Activated CD8-positive, alpha-beta memory T cell treated with anti-CD3 and anti-CD28 coated beads, Interleukin-2, amount 10 ng/mL, durations not matched to agents 7 days and 5 days (primary cell): ENCODE results near the gene ARHGAP18. TPM values are rescaled to one million over a fixed set of nuclear protein-coding genes. Genes with fewer than 3 reads are reported as not detected.
"Not testable (repeated sequence)": the region's sequence is repeated elsewhere in the genome, so short reads cannot be mapped to it uniquely, and the experiment has no call there.

Experiments
- ATAC-seq: fragments of 150-1000 bp; cut with Tn5 transposase; one replicate; pipeline ENCODE4 v1.10.0; 2021; ENCODE audit warnings: moderate library complexity
- CTCF ChIA-PET: fragments of 350-600 bp; sonication (Branson Sonifier 250); formaldehyde crosslinking; loops from one replicate; lab custom pipeline; 2021; ENCODE audit warnings: antibody characterized with exemption; lab: Charles Lee
- DNase-seq: peaks from one replicate; pipeline ENCODE4 v3.0.0-alpha.2; 2020
- H3K27ac Mint-ChIP-seq: one replicate; pipeline ENCODE4 v1.8.0; 2021; ENCODE audit warnings: mild to moderate bottlenecking, mixed read lengths
- H3K27me3 Mint-ChIP-seq: one replicate; pipeline ENCODE4 v1.8.0; 2021; ENCODE audit warnings: mixed read lengths
- H3K36me3 Mint-ChIP-seq: one replicate; pipeline ENCODE4 v1.8.0; 2021; ENCODE audit warnings: mild to moderate bottlenecking, mixed read lengths
- H3K4me1 Mint-ChIP-seq: one replicate; pipeline ENCODE4 v1.8.0; 2021; ENCODE audit warnings: mixed read lengths
- H3K4me3 Mint-ChIP-seq: one replicate; pipeline ENCODE4 v1.8.0; 2021; ENCODE audit warnings: mild to moderate bottlenecking, moderate library complexity, mixed read lengths
- H3K9me3 Mint-ChIP-seq: one replicate; pipeline ENCODE4 v1.8.0; 2022; ENCODE audit warnings: low read depth, mixed read lengths
- total RNA-seq, 2 experiments: library from RNA; stranded (reverse); gene quantifications; one replicate each; pipeline ENCODE4 v1.2.3, GENCODE V29; 2021

The ARHGAP18 gene
- total RNA-seq, 2 experiments from 2014 or later: 14.1 to 20.8 TPM

DNA sequence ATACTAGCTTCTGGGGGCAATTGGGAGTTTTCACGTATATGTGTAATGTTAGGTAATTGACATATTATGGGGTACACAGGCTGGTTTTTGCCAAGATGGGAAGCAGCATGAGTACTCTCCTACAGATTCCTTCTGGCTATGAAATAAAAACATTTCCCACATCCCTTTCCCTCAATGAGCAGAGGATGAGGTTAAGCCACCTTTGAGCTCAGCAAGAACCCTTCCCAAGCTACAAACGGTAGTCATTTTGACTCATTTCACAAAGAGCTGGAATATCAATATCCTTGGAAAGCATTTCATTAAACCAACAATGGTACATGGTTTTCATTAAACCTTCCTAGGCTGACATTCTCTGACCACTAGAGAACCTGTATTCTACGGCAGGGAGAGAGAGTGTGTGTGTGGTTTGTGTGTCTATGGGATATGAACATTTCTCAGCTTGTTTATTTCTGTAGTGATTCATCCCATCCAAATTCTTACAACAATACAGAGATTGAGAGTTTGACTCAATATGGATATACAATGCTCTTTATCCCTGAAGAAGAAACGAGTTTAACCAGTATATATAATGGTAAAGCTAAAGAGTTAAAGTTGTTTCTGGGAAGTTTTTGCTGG lies 119.5 kb downstream of the ARHGAP18 start:
- no peaks in the 10 kb centered on the region for H3K27me3 Mint-ChIP-seq
- ATAC-seq (no peak), DNase-seq (no peak)
- CTCF ChIA-PET: interaction anchor here (1.2 kb wide), 1 partner anchor 142 kb away, joined by 3 read pairs; no protein-coding TSS in a partner anchor
- H3K4me1 Mint-ChIP-seq: no peaks in the 10 kb centered on the region
- H3K4me3 Mint-ChIP-seq: no peak overlapping the region
- no peak overlapping the region for H3K27ac Mint-ChIP-seq
- peaks cover 2% of the 10 kb centered on the region for H3K9me3 Mint-ChIP-seq
- H3K36me3 Mint-ChIP-seq: peaks cover 24% of the 10 kb centered on the region

DNA sequence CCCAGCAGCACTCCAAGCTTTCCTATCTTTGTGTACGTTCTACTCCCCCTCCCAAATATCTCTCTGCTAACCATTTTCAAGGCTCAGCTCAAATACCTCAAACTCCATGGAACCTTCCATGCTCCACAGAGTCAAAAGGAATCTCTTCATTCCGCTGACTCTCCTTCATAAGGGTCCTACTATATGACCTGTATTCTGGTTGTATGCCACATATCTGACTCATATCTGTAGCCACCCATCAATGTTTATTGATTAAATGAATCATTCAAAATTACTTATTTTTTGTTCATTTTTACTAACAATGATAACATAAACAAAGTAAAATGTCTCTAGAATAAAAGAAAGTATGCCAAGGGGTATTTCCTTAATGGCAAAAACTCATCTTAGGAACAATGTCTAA lies 123.2 kb downstream of the ARHGAP18 start:
- CTCF ChIA-PET: no interaction called here
- Mint-ChIP-seq H3K36me3 (peaks cover 24% of the 10 kb centered on the region), H3K27me3 (no peaks in the 10 kb centered on the region), H3K9me3 (peaks cover 2% of the 10 kb centered on the region), H3K27ac (no peak overlapping the region), H3K4me1 (no peaks in the 10 kb centered on the region), H3K4me3 (no peak overlapping the region)
- DNase-seq (no peak), ATAC-seq (no peak)

DNA sequence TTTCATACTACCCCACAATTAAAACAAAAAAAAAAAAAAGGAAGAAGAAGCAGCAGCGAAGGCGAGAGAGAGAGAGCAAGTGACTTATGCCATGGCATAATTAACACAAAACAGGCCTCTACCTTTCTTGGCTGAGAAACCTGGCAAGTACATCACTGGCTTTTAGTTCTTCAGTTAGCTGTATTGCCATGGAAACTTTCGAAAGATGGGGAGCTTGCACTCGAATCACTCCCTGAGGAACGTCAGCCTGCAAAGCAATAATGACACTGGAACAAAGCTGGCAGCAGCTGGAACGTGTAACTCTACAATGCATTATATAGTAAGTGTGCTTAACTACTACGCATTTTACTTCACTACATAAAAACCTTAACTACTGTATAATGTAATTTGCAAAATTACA lies 126.1 kb downstream of the ARHGAP18 start:
- DNase-seq: no peak
- Mint-ChIP-seq H3K27ac (no peak overlapping the region), H3K27me3 (no peaks in the 10 kb centered on the region), H3K4me3 (no peak overlapping the region), H3K4me1 (no peaks in the 10 kb centered on the region), H3K36me3 (peaks cover 17% of the 10 kb centered on the region), H3K9me3 (peaks cover 2% of the 10 kb centered on the region)
- CTCF ChIA-PET: interaction anchor here (1.0 kb wide), 1 partner anchor 10 kb away, joined by 3 read pairs; no protein-coding TSS in a partner anchor
- no peak for ATAC-seq

DNA sequence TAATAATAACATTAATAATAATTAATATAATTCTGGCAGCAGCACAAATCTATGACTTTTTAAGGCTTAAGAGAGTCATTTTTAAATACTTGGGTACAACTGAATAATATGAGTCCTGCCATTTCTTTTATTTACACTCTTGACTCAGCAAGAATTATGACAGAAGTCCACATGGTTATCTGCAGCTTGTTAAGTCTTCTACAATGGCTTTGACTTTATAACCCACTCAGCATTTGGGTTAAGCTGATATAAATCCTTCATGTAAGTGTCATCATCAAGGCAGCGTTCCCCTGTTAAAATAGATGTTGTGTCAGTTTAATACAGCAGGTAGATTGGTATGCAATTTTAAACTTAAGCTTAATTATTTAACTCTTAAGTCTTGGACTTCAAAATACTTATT lies 131.7 kb downstream of the ARHGAP18 start:
- Mint-ChIP-seq H3K36me3 (peaks cover 14% of the 10 kb centered on the region), H3K27me3 (no peaks in the 10 kb centered on the region), H3K9me3 (peaks cover 4% of the 10 kb centered on the region), H3K4me3 (no peak overlapping the region), H3K27ac (no peak overlapping the region), H3K4me1 (peaks cover 4% of the 10 kb centered on the region)
- DNase-seq (no peak), ATAC-seq (no peak)
- CTCF ChIA-PET: interaction anchor here (1.2 to 1.3 kb wide), 2 partner anchors 9 to 282 kb away, joined by 3 read pairs; partner anchors contain the start of gene TMEM244

GRCh38 chr6:129577691-129578090 lies 132.3 kb downstream of the ARHGAP18 start:
- Mint-ChIP-seq H3K27ac (no peak overlapping the region), H3K9me3 (peaks cover 4% of the 10 kb centered on the region), H3K4me1 (peaks cover 4% of the 10 kb centered on the region), H3K4me3 (no peak overlapping the region), H3K36me3 (peaks cover 14% of the 10 kb centered on the region), H3K27me3 (no peaks in the 10 kb centered on the region)
- DNase-seq (no peak), ATAC-seq (no peak)
- CTCF ChIA-PET: no interaction called here

- DNase-seq: no peak
- CTCF ChIA-PET: no interaction called here
- ATAC-seq: no peak
- no peak overlapping the region for H3K4me3 Mint-ChIP-seq
- H3K27ac Mint-ChIP-seq: no peak overlapping the region
- no peaks in the 10 kb centered on the region for H3K27me3 Mint-ChIP-seq
- H3K9me3 Mint-ChIP-seq: peaks cover 9% of the 10 kb centered on the region
- H3K4me1 Mint-ChIP-seq: peaks cover 4% of the 10 kb centered on the region
- peaks cover 25% of the 10 kb centered on the region for H3K36me3 Mint-ChIP-seq
These were observed 133.5 kb downstream of the ARHGAP18 start for GRCh38 chr6:129576456-129576855.

GRCh38 chr6:129575378-129576118 lies 134.4 kb downstream of the ARHGAP18 start:
- no peaks in the 10 kb centered on the region for H3K27me3 Mint-ChIP-seq
- H3K9me3 Mint-ChIP-seq: peaks cover 13% of the 10 kb centered on the region
- H3K36me3 Mint-ChIP-seq: peaks cover 30% of the 10 kb centered on the region
- CTCF ChIA-PET: interaction anchor here (2.0 kb wide), 1 partner anchor 76 kb away, joined by 6 read pairs; no protein-coding TSS in a partner anchor
- H3K4me3 Mint-ChIP-seq: no peak overlapping the region
- no peak overlapping the region for H3K27ac Mint-ChIP-seq
- ATAC-seq (no peak), DNase-seq (no peak)
- H3K4me1 Mint-ChIP-seq: peaks cover 4% of the 10 kb centered on the region

GRCh38 chr6:129574605-129575004 lies 135.4 kb downstream of the ARHGAP18 start:
- H3K27ac Mint-ChIP-seq, H3K4me1 Mint-ChIP-seq, DNase-seq, H3K27me3 Mint-ChIP-seq, H3K4me3 Mint-ChIP-seq, ATAC-seq: not testable (repeated sequence)
- Mint-ChIP-seq H3K36me3 (peaks cover 35% of the 10 kb centered on the region), H3K9me3 (peaks cover 14% of the 10 kb centered on the region)
- CTCF ChIA-PET: interaction anchor here (2.0 kb wide), 1 partner anchor 75 kb away, joined by 6 read pairs; no protein-coding TSS in a partner anchor

DNA sequence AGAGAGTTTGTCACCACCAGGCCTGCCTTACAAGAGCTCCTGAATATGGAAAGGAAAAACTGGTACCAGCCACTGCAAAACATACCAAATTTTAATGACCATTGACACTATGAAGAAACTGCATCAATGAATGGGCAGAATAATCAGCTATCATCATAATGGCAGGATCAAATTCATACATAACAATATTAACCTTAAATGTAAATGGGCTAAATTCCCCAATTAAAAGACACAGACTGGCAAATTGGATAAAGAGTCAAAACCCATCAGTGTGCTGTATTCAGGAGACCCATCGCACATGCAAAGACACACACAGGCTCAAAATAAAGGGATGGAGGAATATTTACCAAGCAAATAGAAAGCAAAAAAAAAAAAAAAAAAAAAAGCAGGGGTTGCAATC lies 139.0 kb downstream of the ARHGAP18 start:
- CTCF ChIA-PET, ATAC-seq, DNase-seq, H3K27ac Mint-ChIP-seq, H3K27me3 Mint-ChIP-seq, H3K4me1 Mint-ChIP-seq, H3K4me3 Mint-ChIP-seq: not testable (repeated sequence)
- peaks cover 14% of the 10 kb centered on the region for H3K9me3 Mint-ChIP-seq
- peaks cover 35% of the 10 kb centered on the region for H3K36me3 Mint-ChIP-seq

GRCh38 chr6:129568015-129568414 lies 142.0 kb downstream of the ARHGAP18 start:
- Mint-ChIP-seq H3K4me1 (no peaks in the 10 kb centered on the region), H3K9me3 (peaks cover 10% of the 10 kb centered on the region), H3K27ac (no peak overlapping the region), H3K27me3 (no peaks in the 10 kb centered on the region), H3K36me3 (peaks cover 21% of the 10 kb centered on the region), H3K4me3 (no peak overlapping the region)
- DNase-seq (no peak), ATAC-seq (no peak)
- CTCF ChIA-PET: interaction anchor here (0.7 to 1.3 kb wide), 3 partner anchors 68 to 160 kb away, joined by 3 read pairs; no protein-coding TSS in a partner anchor

DNA sequence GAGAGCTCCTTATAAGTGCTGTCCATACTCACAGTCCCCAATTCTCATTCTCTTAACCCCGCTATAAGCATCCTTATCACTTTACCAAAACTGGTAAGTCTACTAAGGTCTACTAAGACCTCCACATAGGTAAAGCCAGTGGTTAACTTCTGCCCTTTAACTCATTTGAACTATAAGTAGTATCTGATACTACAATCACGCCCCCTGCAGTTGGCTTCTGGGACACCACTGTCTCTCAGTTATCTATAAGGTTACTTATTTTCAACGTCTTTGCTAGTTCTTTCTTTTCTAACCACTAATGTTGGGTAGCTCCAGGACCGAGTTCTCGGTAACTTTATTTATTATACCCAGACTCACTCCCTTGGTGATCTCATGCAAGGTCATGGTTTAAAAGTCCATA lies 142.6 kb downstream of the ARHGAP18 start:
- CTCF ChIA-PET: interaction anchor here (0.9 to 1.3 kb wide), 3 partner anchors 67 to 161 kb away, joined by 3 read pairs; no protein-coding TSS in a partner anchor
- DNase-seq: peak; percentile 52
- Mint-ChIP-seq H3K27ac (no peak overlapping the region), H3K27me3 (no peaks in the 10 kb centered on the region), H3K9me3 (peaks cover 10% of the 10 kb centered on the region), H3K36me3 (peaks cover 17% of the 10 kb centered on the region), H3K4me3 (no peak overlapping the region), H3K4me1 (no peaks in the 10 kb centered on the region)
- ATAC-seq: peak; percentile 58

DNA sequence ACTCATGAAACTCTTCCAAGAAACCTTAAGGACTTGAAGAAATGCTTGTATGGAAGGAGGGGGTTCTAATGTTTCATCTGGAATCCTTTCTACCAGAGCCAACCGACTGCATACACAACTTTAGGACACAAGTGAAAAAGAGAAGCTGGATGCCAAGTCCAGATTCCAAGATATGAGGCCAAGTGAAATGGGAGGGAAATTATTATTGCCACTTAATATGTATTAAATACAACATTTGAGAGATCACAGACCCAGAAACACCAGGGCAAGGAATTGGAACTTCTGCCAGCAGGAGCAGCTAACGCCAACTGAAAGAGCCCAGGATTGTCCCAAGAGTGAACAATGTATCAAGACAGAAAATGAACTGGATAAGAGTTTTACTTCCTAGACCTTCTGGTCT lies 144.2 kb downstream of the ARHGAP18 start:
- no peak for ATAC-seq
- H3K9me3 Mint-ChIP-seq: peaks cover 2% of the 10 kb centered on the region
- CTCF ChIA-PET: interaction anchor here (1.2 to 1.7 kb wide), 3 partner anchors 32 to 66 kb away, joined by 5 to 6 read pairs (median 5); no protein-coding TSS in a partner anchor

DNA sequence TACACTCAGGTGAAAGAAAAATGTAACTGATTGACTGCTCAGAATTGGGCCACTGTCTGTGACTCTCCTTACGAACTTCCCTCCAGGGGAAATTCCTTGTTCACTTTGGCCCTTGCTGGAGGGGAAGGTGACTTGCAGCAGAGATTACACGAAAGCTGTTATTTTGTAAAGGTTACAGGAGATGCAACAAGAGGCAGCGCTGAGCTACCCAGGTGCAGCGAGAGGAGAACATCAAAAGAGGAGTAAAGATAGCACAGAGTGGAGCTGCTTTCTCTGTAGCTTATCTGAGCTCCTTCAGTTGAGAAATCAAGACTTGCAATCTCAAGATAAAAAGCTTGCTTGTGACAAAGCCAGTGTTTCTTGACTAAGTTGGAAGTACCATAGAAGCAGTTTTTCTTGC lies 144.6 kb downstream of the ARHGAP18 start:
- no peak overlapping the region for H3K27ac Mint-ChIP-seq
- ATAC-seq (no peak), DNase-seq (no peak)
- no peaks in the 10 kb centered on the region for H3K4me1 Mint-ChIP-seq
- CTCF ChIA-PET: interaction anchor here (1.2 to 1.7 kb wide), 3 partner anchors 32 to 66 kb away, joined by 5 to 6 read pairs (median 5); no protein-coding TSS in a partner anchor
- peaks cover 2% of the 10 kb centered on the region for H3K9me3 Mint-ChIP-seq
- peaks cover 3% of the 10 kb centered on the region for H3K36me3 Mint-ChIP-seq
- H3K27me3 Mint-ChIP-seq: no peaks in the 10 kb centered on the region
- H3K4me3 Mint-ChIP-seq: no peak overlapping the region

More for the DNA sequence above, 144.2 kb downstream of the ARHGAP18 start:
- Mint-ChIP-seq H3K4me3 (no peak overlapping the region), H3K4me1 (no peaks in the 10 kb centered on the region), H3K36me3 (peaks cover 6% of the 10 kb centered on the region), H3K27ac (no peak overlapping the region), H3K27me3 (no peaks in the 10 kb centered on the region)
- DNase-seq: no peak
